Stimulated activated CD8-positive, alpha-beta memory T cell treated with anti-CD3 and anti-CD28 coated beads, Interleukin-7, amount 100 ng/mL, for 1 hour (primary cell): ENCODE results near the gene IDH3G.

Experiments used
- DNase-seq, 2 donors: peaks; one replicate each; pipeline ENCODE4 v3.0.0-alpha.2; 2020; ENCODE audit warnings: low read depth in 2 of 2

Gene IDH3G

DNA sequence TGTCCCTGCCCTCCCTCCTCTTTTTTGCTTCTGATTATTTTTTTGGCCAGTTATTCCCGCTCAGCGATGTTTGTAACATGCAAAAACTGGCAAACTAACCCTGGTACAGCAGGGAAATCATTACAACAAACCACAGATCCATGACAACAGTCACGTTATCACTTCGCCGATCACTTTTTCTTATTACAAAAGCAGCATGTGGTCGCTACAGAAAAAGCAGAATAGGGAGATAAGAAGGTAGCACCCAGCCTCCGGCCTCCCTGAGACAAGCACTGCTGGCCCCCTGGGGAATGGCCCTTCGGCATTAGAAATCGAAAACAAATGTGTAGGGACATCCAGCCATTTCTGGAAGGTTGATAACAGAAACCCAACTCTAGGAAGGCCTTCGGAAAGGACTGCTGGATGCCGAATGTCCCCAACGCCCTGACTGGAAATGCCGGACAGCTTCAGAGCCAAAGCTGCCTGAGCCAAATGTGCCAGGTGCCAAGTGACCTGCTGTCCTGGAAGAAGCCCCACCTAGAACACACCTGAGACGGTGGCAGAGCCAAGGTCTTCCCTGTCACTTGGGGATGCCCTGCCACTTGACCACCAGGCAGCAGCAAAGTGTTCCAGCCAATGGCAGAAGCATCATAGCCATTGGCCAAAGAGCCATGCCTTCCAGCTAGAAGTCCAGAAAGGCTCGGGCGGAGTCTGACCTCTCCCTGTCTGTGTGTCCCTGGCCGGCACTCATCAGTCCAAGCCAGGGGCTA, 2.9 kb downstream of the IDH3G start:
- DNase-seq, result no peak

DNA sequence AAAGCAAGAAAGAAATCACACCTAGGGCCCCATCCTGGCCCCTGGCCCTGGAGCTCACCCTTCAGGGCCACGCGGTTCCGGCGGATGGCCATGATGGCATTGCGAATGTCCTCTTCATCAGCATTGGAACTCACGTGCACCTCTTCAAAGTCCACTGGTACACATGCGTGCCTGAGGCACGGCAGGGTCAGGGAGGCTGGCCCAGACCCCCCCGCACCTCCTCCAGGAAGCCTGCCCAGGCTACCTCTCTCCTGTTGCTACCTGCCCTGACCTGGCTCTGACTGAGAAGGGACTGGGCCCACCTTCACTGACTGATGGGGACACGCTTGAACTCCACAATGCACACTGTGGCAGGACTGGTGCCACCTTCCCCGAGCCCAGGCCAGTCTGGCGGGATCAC, 4.5 kb downstream of the IDH3G start:
- no peak for DNase-seq

DNA sequence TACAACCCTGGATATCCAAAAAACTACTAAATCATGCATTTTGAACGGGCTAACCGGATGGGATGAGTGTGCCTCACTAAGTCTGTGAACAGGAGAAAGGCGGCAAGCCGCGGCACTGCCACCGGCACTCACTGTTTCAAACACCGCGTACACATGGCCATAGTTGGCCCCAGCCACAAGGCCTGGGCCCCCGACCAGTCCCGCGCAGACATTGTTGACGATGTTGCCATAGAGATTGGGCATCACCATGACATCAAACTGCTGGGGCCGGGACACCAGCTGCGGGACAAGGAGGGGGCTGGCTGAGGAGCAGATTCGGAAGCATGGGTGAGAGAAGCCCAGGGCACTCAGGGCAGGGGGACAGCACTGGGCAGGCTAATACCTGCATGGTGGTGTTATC, 7.5 kb downstream of the IDH3G start:
- no peak for DNase-seq

DNA sequence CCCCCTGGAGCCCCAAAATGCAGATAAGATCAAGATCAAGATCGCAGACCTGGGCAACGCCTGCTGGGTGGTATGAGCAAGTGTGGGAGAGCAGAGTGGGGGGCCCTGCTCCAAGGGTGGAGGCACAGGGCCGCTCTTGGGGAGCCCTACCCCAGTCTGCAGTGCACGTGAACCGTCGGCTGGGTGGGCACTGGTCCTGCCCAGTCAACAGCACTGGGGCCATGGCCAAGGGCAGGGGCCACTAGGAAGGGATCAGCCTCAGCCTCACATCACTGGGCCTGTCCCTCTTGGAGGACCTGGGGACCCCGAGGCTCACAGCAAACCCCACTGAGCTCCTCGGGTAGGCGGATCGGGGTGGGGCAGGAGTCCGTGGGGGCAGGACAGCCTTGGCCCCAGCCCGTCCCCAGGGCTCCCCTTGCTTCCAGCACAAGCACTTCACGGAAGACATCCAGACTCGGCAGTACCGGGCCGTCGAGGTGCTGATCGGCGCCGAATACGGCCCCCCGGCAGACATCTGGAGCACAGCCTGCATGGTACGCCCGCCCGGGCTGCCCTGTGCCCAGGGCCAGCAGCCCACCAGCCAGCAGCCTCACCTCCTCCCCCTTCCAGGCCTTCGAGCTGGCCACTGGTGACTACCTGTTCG, 9.7 kb downstream of the IDH3G start:
- no peak for DNase-seq

DNA sequence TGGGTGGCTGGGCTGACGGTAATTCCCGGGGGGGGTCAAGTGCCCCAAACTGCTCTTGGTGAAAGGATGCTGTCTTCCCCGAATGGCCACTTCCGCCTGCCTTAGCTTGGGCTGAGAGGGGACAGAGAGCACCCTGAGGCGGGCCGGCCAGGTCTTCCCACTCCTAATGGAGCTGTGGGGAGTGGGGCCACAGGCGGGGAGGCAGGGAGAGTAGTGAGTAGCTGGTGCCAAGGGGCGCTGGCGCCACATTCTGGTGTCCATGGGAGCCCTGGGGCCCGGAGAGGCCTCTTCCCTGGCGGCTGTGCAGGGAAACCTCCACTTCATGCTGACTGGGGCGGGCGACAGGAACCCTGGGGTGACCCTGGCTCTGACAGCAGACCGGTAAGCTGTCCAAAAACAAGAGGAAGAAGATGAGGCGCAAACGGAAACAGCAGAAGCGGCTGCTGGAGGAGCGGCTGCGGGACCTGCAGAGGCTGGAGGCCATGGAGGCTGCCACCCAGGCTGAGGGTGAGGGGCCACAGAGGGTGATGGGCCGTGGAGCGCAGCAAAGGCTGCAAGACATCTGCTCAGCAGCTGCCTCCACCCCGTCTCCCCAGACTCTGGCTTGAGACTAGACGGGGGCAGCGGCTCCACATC, 10.7 kb downstream of the IDH3G start:
- DNase-seq, result no peak

DNA sequence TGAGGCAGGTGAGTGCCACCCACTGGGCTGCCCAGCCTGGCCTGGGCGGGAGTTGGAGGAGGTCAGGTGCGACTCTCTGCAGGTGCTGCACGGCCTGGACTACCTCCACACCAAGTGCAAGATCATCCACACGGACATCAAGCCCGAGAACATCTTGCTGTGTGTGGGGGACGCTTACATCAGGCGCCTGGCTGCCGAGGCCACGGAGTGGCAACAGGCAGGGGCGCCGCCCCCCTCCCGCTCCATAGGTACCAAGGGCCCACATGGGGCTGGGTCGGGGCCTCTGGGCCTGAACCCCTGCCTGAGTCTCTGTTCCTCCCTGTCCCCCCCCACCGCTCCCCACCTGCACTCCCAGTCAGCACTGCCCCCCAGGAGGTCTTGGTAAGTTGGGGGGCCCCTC, 11.3 kb downstream of the IDH3G start:
- no peak for DNase-seq

DNA sequence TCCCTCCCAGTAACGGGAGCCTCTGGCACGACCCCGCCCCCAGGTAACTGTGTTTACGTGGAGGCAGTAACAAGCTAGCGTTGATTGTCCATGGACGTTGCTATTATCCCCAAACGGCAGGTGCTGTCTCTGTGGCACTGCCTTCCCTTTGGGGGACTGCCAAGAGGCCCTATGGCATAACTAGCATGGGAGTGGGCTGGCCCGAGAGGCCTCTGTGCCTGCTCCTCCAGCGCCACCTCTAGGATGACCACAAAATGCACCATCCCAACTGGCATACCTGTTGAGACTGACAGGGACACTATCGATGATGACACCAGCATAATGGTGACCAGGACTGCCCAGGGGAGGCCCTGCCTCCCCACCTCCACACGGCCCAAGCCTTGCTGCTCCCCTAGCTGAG, 11.9 kb downstream of the IDH3G start:
- DNase-seq, result no peak

DNA sequence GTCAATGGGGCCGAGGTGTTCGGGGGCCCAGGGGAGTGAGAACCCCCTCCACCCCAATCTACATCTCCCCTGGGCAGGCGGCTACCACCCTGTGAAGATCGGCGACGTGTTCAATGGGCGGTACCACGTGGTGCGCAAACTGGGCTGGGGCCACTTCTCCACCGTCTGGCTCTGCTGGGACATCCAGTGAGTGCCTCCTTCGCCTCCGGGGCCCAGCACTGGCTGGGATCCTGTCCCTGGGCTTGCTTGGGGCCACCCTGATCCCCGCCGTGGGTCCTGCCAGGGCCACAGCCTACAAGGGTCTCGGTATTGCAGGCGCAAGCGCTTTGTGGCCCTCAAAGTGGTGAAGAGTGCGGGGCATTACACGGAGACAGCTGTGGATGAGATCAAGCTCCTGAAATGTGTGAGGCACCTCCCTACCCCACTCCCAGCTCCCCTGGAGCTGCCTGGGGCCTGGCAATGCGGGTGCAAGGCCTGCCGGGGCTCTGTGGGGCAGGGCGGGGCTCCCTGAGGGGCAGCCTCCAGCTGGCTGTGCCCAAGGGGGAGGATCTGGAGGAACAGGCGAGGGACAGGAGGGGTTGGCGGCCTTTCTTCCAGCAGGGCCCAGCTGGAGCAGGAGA, 12.6 kb downstream of the IDH3G start:
- no peak for DNase-seq

DNA sequence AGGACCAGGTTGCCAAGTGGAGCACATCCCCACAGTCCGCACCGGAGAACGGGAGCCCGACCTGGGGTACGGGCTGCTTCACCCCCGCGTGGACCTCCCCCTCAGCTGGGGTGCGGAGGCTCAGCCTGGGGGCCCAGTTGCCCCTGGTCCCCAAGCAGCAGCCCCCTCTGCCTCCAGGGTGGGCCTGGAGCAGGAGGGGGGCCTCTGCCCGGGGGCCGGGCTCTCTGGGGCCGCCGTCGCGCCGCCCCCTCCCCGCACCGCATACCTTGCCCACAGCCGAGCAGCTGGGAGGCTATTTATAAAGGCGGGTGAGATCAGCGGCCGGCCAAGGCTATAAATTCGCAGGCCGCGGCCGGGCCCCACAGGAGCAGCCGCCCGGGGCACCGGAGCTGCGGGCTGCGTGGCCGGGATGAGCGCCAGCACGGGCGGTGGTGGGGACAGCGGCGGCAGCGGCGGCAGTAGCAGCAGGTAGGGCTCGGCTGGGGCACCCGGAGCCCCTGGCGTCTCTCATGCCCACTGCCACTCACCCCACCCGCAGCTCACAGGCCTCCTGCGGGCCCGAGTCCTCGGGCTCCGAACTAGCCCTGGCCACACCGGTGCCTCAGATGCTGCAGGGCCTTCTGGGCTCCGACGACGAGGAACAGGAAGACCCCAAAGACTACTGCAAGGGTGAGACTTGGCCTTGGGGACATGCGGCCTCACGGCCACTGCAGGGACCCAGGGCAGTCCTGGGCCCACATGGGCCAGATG, 13.3 kb downstream of the IDH3G start, which contains the start of gene SRPK3:
SRPK3 (plus strand) TSS at position 364 of the 750 bp plus-strand sequence; CDS start at position 410, 46 bp downstream.
- no peak for DNase-seq

DNA sequence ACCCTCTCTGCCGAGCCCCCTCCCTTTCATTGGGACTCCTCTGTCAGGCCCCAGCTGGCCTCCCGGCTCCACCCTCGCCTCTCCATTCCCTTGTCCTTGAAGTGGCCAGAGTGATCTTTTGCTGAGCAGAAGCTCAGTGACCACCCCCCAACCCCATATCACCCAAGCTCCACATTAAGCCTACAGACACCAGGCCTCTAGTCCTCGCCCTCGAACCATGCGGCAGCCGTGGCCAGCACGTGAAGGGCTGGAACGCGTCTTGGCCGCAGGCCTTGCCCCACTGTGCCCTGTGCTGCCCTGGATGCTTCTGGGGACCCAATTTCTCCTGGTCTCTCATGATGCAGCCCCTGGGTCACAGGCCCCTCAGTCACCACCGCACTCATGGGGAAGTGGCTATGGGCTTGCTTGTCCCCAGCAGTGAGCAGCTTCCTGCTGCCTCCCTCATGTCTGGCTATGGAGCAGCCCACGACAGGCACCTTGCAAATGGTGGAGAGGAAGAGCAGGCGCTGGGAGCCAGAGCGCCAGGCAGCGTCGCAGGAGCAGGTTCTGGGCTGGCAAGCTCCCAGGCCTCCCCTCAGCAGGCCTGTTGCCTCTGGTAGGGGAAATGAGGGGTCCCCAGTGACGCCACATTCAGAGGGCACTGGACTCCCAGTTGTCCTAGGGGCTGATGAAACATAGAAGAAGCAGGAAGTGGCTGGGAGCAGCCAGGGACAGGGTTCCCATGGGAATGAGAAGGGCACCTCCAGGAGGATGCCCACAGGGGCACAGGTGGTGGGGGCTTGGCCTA, 14.1 kb downstream of the IDH3G start:
- no peak for DNase-seq

DNA sequence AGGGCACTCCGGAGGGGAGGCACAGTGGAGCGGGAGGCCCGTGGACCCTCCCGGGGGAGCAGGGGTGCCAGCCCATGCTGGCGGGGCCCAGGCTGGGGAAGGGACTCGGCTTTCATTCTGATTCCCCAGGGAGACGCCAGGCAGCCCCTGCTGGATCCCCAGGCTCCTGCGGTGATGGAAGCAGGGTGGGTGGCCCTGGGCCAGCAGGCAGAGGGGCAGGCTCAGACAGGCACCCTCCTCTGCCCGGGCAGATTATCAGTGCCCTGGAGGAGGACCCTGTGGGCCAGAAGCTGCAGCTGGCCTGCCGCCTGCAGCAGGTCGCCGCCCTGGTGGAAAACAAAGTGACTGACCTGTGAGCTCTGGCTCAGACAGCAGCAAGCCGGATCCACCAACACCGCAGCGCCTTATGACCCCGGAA, 15.5 kb downstream of the IDH3G start:
- no peak for DNase-seq

DNA sequence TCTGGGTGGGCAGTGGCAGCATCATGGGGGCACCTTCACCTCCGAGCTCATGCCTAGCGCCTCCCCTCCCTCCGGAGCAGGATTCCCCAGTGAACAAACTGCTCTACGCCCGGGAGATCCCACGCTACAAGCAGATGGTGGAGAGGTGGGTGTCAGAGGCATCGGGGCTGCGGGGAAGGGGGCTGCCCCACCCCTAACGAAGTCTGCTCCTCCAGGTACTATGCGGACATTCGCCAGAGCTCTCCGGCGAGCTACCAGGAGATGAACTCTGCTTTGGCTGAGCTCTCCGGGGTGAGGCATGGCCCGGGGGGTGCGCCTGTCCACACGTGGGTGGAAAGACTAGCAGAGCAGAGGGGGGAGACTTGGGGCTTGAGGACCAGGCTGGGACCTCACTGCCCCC, 16.0 kb downstream of the IDH3G start:
- no peak for DNase-seq

DNA sequence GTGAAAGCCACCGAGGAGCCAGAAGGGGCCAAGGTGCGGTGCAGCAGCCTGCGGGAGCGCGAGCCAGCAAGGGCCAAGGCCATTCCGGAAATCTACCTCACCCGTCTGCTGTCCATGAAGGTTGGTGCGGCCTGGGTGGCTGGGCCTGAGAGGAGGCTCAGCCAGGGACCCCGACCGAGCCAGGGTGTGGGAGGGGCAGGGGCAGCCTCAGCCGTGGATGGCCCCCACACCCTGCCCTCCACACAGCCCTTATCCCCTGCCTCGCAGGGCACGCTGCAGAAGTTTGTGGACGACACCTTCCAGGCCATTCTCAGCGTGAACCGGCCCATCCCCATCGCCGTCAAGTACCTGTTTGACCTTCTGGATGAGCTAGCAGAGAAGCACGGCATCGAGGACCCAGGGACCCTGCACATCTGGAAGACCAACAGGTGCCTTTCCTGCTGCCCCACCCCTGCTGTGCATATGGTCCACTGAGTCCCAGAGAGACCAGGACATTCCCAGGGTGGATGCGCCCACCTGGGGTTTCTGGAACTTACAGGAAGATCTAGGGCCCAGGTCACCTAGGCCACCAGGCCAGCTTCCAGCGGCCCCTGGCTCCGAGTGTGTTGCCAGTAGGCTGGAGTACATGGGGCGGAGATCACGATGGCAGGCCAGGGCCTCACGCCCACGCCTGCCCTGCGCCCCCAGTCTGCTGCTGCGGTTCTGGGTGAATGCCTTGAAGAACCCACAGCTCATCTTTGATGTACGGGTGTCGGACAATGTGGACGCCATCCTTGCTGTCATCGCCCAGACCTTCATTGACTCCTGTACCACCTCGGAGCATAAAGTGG, 16.7 kb downstream of the IDH3G start:
- DNase-seq, result no peak

DNA sequence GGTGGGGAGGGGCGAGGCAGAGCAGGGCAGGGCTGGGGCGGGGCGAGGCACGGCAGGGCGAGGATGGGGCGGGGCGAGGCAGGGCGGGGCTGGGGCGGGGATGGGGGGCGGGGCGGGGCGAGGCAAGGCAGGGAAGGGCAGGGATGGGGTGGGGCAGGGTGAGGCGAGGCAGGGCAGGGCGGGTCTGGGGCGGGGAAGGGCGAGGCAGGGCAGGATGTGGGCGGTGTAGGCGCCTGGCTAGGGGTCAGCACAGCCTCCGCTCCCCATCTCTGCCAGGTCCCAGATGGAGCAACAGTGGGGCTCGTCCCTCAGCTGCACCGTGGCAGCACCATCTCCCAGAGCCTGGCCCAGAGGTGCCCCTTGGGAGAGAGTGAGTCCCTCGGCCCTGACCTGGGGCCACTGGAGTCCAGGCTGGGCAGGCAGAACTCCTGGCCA, 17.5 kb downstream of the IDH3G start:
- no peak for DNase-seq

DNA sequence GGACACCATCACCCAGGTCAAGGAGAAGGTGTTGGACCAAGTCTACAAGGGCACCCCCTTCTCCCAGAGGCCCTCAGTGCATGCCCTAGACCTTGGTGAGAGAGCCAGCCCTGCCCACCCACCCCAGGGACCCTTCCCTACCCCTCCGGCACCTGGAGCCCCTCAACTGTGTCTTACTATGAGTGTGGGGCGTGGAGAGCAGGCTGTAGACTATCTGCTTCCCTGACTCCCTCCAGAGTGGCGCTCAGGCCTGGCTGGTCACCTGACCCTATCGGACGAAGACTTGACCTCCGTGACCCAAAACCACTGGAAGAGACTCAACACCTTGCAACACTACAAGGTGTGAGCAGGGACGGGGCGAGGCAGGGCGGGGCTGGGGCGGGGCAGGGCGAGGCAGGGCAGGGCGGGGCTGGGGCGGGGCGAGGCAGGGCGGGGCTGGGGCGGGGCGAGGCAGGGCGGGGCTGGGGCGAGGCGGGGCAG, 18.0 kb downstream of the IDH3G start:
- no peak for DNase-seq

DNA sequence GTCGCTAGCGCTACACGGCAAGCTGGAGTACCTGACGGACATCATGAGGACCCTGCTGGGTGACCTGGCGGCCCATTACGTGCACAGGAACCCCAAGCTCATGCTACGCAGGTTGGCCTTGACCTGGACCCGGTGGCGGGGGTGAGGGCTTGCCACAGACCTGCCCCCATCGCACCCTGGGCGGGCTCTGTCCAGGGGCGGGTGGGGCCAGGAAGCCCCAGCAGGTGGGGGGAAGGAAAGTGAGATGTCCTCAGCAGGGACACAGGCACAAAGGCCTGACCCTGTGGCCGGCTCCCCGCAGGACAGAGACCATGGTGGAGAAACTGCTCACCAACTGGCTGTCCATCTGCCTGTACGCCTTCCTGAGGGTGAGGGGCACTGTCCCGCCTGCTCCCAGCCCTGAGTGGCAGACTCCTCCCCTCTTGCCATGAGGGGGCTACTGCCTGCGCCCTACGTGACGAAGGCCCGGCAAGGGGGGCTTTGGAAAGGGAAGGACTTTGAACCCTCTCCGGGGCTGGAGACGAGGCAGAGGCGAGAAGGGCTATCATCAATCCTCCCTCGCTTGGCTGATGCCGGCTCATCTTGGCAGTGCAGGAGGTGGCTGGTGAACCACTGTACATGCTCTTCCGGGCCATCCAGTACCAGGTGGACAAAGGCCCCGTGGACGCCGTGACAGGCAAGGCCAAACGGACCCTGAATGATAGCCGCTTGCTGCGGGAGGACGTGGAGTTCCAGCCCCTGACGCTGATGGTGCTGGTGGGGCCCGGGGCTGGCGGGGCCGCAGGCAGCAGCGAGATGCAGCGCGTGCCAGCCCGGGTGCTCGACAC, 18.7 kb downstream of the IDH3G start:
- no peak for DNase-seq

DNA sequence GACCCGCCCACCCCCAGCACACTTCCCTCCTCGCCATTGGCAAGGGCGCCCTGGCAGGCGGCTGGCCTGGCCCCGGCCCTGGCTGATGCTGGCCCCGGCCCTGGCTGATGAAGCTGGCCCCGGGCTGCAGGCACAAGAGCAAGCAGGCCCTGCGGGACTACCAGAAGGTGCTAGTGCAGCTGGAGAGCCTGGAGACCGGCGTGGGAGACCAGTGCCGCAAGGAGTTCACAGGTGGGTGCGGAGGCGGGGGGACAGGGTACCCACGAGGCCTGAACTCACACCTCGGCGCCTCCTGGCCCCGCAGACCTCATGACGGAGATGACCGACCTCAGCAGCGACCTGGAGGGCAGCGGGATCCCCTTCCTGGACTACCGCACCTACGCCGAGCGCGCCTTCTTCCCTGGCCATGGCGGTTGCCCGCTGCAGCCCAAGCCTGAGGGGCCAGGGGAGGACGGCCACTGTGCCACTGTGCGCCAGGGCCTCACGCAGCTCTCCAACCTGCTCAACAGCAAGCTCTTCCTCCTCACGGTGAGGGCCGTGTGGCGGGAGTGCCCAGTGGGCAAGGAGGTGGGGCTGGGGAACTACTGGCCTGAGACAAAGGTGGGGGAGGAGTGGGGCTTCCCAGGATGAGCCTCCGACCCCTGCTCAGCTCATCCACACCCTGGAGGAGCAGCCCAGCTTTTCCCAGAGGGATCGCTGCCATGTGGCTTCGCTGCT, 19.4 kb downstream of the IDH3G start:
- no peak for DNase-seq
